Colonic mucosa (tissue), 4 donors: Measurements from ENCODE around the gene BICRA. TPM values are rescaled to one million over a fixed set of nuclear protein-coding genes. Genes with fewer than 3 reads are reported as not detected.
"Not testable (repeated sequence)": the region's sequence is repeated elsewhere in the genome, so short reads cannot be mapped to it uniquely, and the experiment has no call there.

Experiments
- DNase-seq: peaks from one replicate; pipeline ENCODE4 v3.0.0-alpha.2; 2020
- H3K27ac ChIP-seq: fragments of 200-600 bp; one replicate; pipeline ENCODE4 v1.8.0; 2021
- H3K27me3 ChIP-seq: fragments of 200-600 bp; one replicate; pipeline ENCODE4 v1.8.0; 2021
- H3K36me3 ChIP-seq: fragments of 200-600 bp; one replicate; pipeline ENCODE4 v1.8.0; 2021
- H3K4me1 ChIP-seq: fragments of 200-600 bp; one replicate; pipeline ENCODE4 v1.8.0; 2021; ENCODE audit warnings: mild to moderate bottlenecking
- H3K4me3 ChIP-seq: fragments of 200-600 bp; one replicate; pipeline ENCODE4 v1.8.0; 2021
- H3K9ac ChIP-seq, 2 donors: one replicate each; pipeline ENCODE4 v1.7.0; 2013; ENCODE audit warnings: control low read depth in 2 of 2, low read depth in 2 of 2, low read length in 2 of 2
- H3K9me3 ChIP-seq: fragments of 200-600 bp; one replicate; pipeline ENCODE4 v1.8.0; 2021
- CTCF ChIP-seq: fragments of 200-600 bp; IDR thresholded peaks from one replicate; pipeline ENCODE4 v1.8.0; 2022; ENCODE audit warnings: antibody characterized with exemption, mild to moderate bottlenecking
- intact Hi-C: fragments of 100-400 bp; cut with DNase I; formaldehyde crosslinking; loops from one replicate; pipeline ENCODE4 v1.14.1; 2022
- total RNA-seq, 2 donors: library from RNA; stranded (reverse); fragmentation: NEBNext Ultra II Directional in 1 of 2; extraction: Animal tissue kit (Norgen Biotek cat#: 25700) in 1 of 2; gene quantifications; one replicate each; pipeline ENCODE4 v1.2.1, GENCODE V29; 2021
- donor health status: healthy.
- donor health status: DM: no; HTN: no; CAD: no.
- donor health status: DM: no; HTN: no; CAD: no.

The BICRA gene
- total RNA-seq, 2 donors from 2014 or later: 11.7 to 13.4 TPM

GRCh38 chr19:47587295-47587694 is 21.6 kb upstream of the BICRA start:
- H3K4me3 ChIP-seq: no peak overlapping the region
- DNase-seq: no peak
- intact Hi-C loops: no loop called here

GRCh38 chr19:47589824-47590223 is 19.1 kb upstream of the BICRA start:
- Histone ChIP-seq H3K27ac (no peak overlapping the region), H3K4me1 (no peaks in the 10 kb centered on the region), H3K27me3 (no peaks in the 10 kb centered on the region), H3K9me3 (no peaks in the 10 kb centered on the region), H3K4me3 (no peak overlapping the region), H3K9ac (no peak overlapping the region), H3K36me3 (no peaks in the 10 kb centered on the region)
- TF ChIP-seq CTCF: no peak
- no peak for DNase-seq
- intact Hi-C loops: no loop called here

More at GRCh38 chr19:47587295-47587694, 21.6 kb upstream of the BICRA start:
- TF ChIP-seq CTCF: no peak
- H3K27me3 ChIP-seq: no peaks in the 10 kb centered on the region
- H3K36me3 ChIP-seq: no peaks in the 10 kb centered on the region
- no peaks in the 10 kb centered on the region for H3K9me3 ChIP-seq
- H3K4me1 ChIP-seq: no peaks in the 10 kb centered on the region
- H3K9ac ChIP-seq: no peak overlapping the region
- H3K27ac ChIP-seq: no peak overlapping the region

- Histone ChIP-seq H3K27me3 (no peaks in the 10 kb centered on the region), H3K4me1 (no peaks in the 10 kb centered on the region), H3K36me3 (no peaks in the 10 kb centered on the region), H3K4me3 (no peak overlapping the region), H3K9ac (no peak overlapping the region), H3K9me3 (no peaks in the 10 kb centered on the region), H3K27ac (no peak overlapping the region)
- no peak for DNase-seq
- intact Hi-C loops: no loop called here
- no peak for TF ChIP-seq CTCF
These were observed 15.1 kb upstream of the BICRA start for GRCh38 chr19:47593860-47594259.

GRCh38 chr19:47595944-47596343 is 13.0 kb upstream of the BICRA start:
- Histone ChIP-seq H3K4me1 (peaks cover 4% of the 10 kb centered on the region), H3K4me3 (no peak overlapping the region), H3K27me3 (no peaks in the 10 kb centered on the region), H3K9me3 (no peaks in the 10 kb centered on the region), H3K27ac (no peak overlapping the region), H3K9ac (no peak overlapping the region), H3K36me3 (no peaks in the 10 kb centered on the region)
- no peak for TF ChIP-seq CTCF
- intact Hi-C loops: no loop called here
- DNase-seq: no peak

- TF ChIP-seq CTCF: no peak
- peak; percentile 53 for DNase-seq
- Histone ChIP-seq H3K9ac (peak overlapping the region; percentile 12 to 51), H3K36me3 (no peaks in the 10 kb centered on the region), H3K27me3 (no peaks in the 10 kb centered on the region), H3K27ac (peak overlapping the region; percentile 48), H3K4me1 (peaks cover 4% of the 10 kb centered on the region), H3K4me3 (peak overlapping the region; percentile 11), H3K9me3 (no peaks in the 10 kb centered on the region)
- intact Hi-C loops: no loop called here
These were observed 10.3 kb upstream of the BICRA start for GRCh38 chr19:47598407-47599349.

- H3K9me3 ChIP-seq, intact Hi-C loops, H3K27me3 ChIP-seq, DNase-seq, H3K36me3 ChIP-seq, H3K4me1 ChIP-seq: not testable (repeated sequence)
- Histone ChIP-seq H3K9ac (peak overlapping the region; percentile 41 to 51), H3K4me3 (peak overlapping the region; percentile 29), H3K27ac (peak overlapping the region; percentile 48)
These were observed 9.2 kb upstream of the BICRA start for GRCh38 chr19:47599671-47600245.
